ENCODE data around the gene DYNLT1. TPM values are rescaled to one million over a fixed set of nuclear protein-coding genes. Genes with fewer than 3 reads are reported as not detected.

The DYNLT1 gene
- total and polyA plus RNA-seq, 9 of the 15 experiments (the other 6 are each of a cell fraction or from before 2014, with no cell fraction given) = 42.2 to 583 (median 127) TPM

- TF ChIP-seq VEZF1 (CRISPR knock-in tag; IDR thresholded peaks at IDR 0.05) (peak; percentile 37; the same call in 1 of the 2 replicates), SMARCA4 (IDR thresholded peaks at IDR 0.05) (no peak), KAT8 (IDR thresholded peaks at IDR 0.05; ENCODE audit: low read depth) (no peak), DEAF1 (CRISPR knock-in tag; IDR thresholded peaks at IDR 0.05) (0 out of 2 replicates have a peak, but pooled peaks have one; percentile 25), SMC3 (conservative IDR thresholded peaks at IDR 0.05; ENCODE audit: insufficient read depth, low read depth, low read length) (peak; percentile 32; the same call in 1 of the 2 replicates), ZNF395 (CRISPR knock-in tag; IDR thresholded peaks at IDR 0.05) (no peak), SIX5 (IDR thresholded peaks at IDR 0.05; ENCODE audit: borderline replicate concordance in 1 of 2, insufficient read depth in 1 of 2, low read depth in 1 of 2, low read length in 2 of 2) (no peak), PRPF4 (IDR thresholded peaks at IDR 0.05; ENCODE audit: insufficient read depth, low read depth, low read length, poor library complexity, severe bottlenecking) (no peak), ELF1 (tag; IDR thresholded peaks at IDR 0.05) (0 out of 2 replicates have a peak, but pooled peaks have one; percentile 43), ZNF134 (CRISPR knock-in tag; conservative IDR thresholded peaks at IDR 0.05) (no peak), KLF16 (IDR thresholded peaks at IDR 0.05) (peak; percentile 52; the same call in 1 of the 2 replicates), ZKSCAN1 (IDR thresholded peaks at IDR 0.05; ENCODE audit: low read depth, low read length) (no peak), FOXA1 (IDR thresholded peaks at IDR 0.05; ENCODE audit: borderline replicate concordance) (no peak), ZC3H4 (CRISPR knock-in tag; IDR thresholded peaks at IDR 0.05; ENCODE audit: borderline replicate concordance) (no peak), ZNF699 (CRISPR knock-in tag; IDR thresholded peaks at IDR 0.05; ENCODE audit: insufficient replicate concordance) (no peak), ZBTB1 (CRISPR knock-in tag; IDR thresholded peaks at IDR 0.05; ENCODE audit: borderline replicate concordance, low read depth) (no peak), TBP (optimal IDR thresholded peaks at IDR 0.05; ENCODE audit: low read depth, low read length) (no peak)
Observed at GRCh38 chr6:158660333-158660754, 15.8 kb upstream of the DYNLT1 start (continued).
